AG04450 (cell line): ENCODE results near the gene SFT2D2. TPM values are rescaled to one million over a fixed set of nuclear protein-coding genes. Genes with fewer than 3 reads are reported as not detected.

ENCODE experiments used
- CTCF ChIA-PET: fragments of 300-600, 350-600 bp; formaldehyde crosslinking; extraction: SDS; loops from one replicate; lab custom pipeline; 2022; ENCODE audit warnings: antibody characterized with exemption, inconsistent platforms; lab: Charles Lee
- POLR2A ChIA-PET: fragments of 350-600 bp; formaldehyde crosslinking; extraction: SDS; loops from one replicate; lab custom pipeline; 2021; ENCODE audit warnings: antibody characterized with exemption, inconsistent platforms; lab: Yijun Ruan, JAX
- DNase-seq: peaks from one replicate; pipeline ENCODE4 v3.0.0-alpha.2; 2011; ENCODE audit warnings: low read depth, low spot score
- H3K27ac ChIP-seq: one replicate; pipeline ENCODE4 v1.5.1; 2012; ENCODE audit warnings: low read depth, low read length, control low read depth
- H3K27me3 ChIP-seq: one replicate; pipeline ENCODE4 v1.6.0; 2012; ENCODE audit warnings: low read length; ENCODE audit not compliant: control insufficient read depth, insufficient read depth
- H3K4me3 ChIP-seq: 2 replicates; pipeline ENCODE4 v1.5.1; 2011; ENCODE audit warnings: mild to moderate bottlenecking, low read depth, low read length, control low read depth
- H3K9me3 ChIP-seq: 2 replicates; pipeline ENCODE4 v1.5.1; 2012; ENCODE audit warnings: low read length; ENCODE audit not compliant: control insufficient read depth, insufficient read depth
- polyA minus RNA-seq: library from RNA; depleted of rRNA, polyadenylated mRNA; stranded (reverse); fragments of >200 nt; gene quantifications from 2 replicates; pipeline ENCODE4 v1.2.3, GENCODE V29; 2011; rRNA and poly(A)+ RNA removed
- polyA plus RNA-seq: library from polyadenylated mRNA; depleted of rRNA; stranded (reverse); fragments of >200 nt; gene quantifications from 2 replicates; pipeline ENCODE4 v1.2.3, GENCODE V29; 2011; rRNA removed
- TF ChIP-seq, protein P1 (sequence below): IDR thresholded peaks from 2 replicates; pipeline ENCODE4 v1.5.1; 2011; ENCODE audit warnings: low read depth, low read length, control low read depth, inconsistent platforms

SFT2D2 gene
- polyA plus RNA-seq (24.6 and 28.4 TPM in 2 replicates), polyA minus RNA-seq (75.2 and 81.4 TPM in 2 replicates)

DNA sequence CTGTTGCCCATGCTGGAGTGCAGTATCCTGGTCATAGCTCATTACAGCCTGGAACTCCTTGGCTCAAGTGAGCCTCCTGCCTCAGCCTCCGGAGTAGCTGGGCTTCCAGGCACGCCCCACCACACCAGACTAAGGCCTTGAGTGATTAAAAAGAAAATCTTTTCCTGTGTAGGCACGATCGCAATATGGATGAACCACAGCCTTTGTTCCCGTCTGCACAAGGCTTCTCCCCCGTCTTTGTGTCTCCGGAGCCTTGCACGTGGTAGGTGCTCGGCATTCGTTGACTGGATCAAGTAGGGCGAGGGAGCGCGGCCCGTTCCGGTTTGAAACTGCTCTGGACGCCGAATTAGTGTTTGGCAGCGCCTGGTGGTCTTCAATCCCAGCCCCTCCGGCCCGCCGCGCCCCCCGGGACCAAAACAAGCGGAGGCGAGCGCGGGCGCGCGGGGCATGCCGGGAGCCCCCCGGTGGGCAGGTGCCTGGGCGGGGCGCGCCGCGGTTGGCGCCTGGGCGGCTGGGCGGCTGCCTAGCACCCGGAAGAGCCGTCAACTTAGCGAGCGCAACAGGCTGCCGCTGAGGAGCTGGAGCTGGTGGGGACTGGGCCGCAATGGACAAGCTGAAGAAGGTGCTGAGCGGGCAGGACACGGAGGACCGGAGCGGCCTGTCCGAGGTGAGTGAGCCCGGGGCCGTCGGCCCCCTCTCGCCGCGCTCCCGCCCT lies at the start of gene SFT2D2:
Gene SFT2D2, plus strand, starts transcription at position 529 of the 715 bp plus-strand sequence. Its CDS starts 76 bp downstream, at position 605.
- TF ChIP-seq, protein P1, sequence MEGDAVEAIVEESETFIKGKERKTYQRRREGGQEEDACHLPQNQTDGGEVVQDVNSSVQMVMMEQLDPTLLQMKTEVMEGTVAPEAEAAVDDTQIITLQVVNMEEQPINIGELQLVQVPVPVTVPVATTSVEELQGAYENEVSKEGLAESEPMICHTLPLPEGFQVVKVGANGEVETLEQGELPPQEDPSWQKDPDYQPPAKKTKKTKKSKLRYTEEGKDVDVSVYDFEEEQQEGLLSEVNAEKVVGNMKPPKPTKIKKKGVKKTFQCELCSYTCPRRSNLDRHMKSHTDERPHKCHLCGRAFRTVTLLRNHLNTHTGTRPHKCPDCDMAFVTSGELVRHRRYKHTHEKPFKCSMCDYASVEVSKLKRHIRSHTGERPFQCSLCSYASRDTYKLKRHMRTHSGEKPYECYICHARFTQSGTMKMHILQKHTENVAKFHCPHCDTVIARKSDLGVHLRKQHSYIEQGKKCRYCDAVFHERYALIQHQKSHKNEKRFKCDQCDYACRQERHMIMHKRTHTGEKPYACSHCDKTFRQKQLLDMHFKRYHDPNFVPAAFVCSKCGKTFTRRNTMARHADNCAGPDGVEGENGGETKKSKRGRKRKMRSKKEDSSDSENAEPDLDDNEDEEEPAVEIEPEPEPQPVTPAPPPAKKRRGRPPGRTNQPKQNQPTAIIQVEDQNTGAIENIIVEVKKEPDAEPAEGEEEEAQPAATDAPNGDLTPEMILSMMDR: no peak
- peak within 1 kb of the TSS; percentile 33 for H3K27ac ChIP-seq
- DNase-seq: no peak
- peak within 1 kb of the TSS; percentile 81 for H3K4me3 ChIP-seq
- ChIA-PET POLR2A (interaction anchor here (0.7 kb wide), 1 partner anchor 88 kb away, joined by 8 read pairs; no protein-coding TSS in a partner anchor), CTCF (interaction anchor here (0.7 to 3.5 kb wide), 3 partner anchors 10 to 258 kb away, joined by 3 to 22 read pairs (median 11); no protein-coding TSS in a partner anchor)
- H3K27me3 ChIP-seq: peaks cover 3% of the 10 kb centered on the region
- peaks cover 3% of the 10 kb centered on the region for H3K9me3 ChIP-seq

DNA sequence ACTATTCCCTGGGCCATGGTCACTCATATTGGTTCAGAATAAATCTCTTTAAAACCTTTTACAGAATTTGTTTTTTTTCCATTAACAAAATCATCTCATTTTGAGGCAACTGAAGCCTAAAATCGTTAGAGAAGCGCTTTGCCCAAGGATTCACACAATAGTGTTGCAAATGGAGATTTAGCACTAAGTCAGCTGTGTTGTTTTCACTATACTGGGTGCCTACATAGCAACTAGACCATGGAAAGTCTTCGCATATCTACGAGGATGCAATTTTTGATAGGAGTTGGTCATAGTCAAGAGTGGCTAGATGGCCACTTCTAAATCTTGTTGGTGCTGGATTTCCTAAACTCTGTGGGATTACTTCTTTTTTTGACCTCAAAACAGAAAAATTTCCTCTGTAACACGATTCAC lies 47.6 kb upstream of the SFT2D2 start:
- H3K27ac ChIP-seq: peak overlapping the region; percentile 85
- POLR2A ChIA-PET: no interaction called here
- H3K9me3 ChIP-seq: no peaks in the 10 kb centered on the region; the same call in 1 of the 2 replicates
- CTCF ChIA-PET: interaction anchor here (0.5 to 0.9 kb wide), 3 partner anchors 33 to 1133 kb away, joined by 3 to 4 read pairs (median 3); no protein-coding TSS in a partner anchor
- H3K4me3 ChIP-seq: peak overlapping the region; percentile 39
- no peaks in the 10 kb centered on the region for H3K27me3 ChIP-seq
- no peak for DNase-seq
- TF ChIP-seq, protein P1: no peak

DNA sequence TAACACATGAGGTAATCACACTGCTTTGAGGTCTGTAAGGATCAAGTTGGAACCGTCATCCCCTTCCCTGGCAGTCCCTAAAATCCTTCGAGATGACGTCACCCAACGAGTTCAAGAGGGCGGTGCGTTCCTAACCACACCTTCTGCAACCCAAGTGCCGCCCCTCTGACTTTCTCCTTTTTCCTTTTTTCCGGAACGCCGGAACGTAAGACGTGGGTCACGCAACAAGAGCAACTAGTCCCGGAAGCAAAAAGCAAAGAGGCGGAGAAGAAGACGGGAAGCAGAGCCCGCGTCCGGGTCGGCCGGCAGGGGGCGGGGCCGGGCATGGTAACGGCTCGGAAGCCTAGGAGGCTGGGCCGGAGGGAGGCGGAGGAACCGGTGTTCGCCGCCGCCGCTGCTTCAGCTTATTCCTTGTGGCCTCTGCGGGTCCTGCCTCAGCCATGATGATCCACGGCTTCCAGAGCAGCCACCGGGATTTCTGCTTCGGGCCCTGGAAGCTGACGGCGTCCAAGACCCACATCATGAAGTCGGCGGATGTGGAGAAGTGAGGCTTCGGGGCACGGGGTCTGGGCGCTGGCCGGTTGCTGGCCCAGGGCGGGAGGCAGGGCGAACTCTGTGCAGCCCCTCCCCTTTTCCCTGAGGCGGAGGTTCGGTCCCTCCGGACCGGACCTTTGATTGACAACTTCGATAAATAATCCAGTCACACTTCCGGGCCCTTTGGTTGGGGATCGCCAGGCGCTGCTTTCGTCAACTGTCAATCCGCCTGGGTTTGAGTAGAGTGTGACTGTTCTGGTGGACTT lies 47.0 kb upstream of the SFT2D2 start, which contains the start of gene TIPRL:
Gene TIPRL, plus strand, starts transcription at position 325 of the 800 bp plus-strand sequence. Its CDS starts 116 bp downstream, at position 441.
- H3K4me3 ChIP-seq: peak within 1 kb of the TSS; percentile 93
- H3K27me3 ChIP-seq: no peaks in the 10 kb centered on the region
- POLR2A ChIA-PET: no interaction called here
- TF ChIP-seq, protein P1: peak; percentile 64
- DNase-seq: peak; percentile 98
- CTCF ChIA-PET: interaction anchor here (1.1 to 1.2 kb wide), 2 partner anchors 93 to 98 kb away, joined by 3 read pairs; no protein-coding TSS in a partner anchor
- H3K9me3 ChIP-seq: no peaks in the 10 kb centered on the region; the same call in 1 of the 2 replicates
- peak within 1 kb of the TSS; percentile 87 for H3K27ac ChIP-seq

DNA sequence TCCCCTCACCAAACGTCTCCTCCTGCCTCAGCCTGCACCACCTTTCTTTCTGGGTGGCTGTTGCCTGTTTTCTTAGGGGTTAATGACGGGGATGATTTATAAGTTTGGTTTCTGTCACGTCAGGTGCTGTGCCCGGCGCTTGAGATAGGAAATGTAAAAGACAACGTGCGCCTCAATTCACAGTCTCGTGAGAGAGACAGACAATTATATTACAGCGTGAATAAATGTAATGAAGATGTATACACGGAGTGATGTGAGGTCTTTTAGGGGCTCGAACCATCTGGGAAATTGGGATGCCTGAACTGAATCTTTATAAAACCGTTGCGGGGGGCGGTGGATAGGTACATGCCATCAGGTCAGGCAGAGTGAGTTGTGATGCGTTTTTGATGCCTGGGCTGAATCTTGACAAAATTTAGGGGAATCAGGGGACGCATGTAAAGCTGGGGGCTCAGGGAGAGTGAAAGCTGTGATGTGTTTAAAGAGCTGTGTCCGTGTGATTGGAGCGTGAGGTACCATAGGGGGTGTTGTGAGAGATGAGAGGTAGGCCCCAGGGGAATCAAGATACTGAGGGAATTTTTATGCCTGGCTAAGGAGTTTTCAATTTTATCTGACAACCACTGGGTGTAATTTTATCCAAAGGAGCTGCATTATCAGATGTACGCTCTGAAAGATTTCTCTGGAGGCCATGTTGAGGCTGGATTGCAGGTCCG lies 46.2 kb upstream of the SFT2D2 start:
- H3K27ac ChIP-seq: peak overlapping the region; percentile 87
- no peaks in the 10 kb centered on the region for H3K27me3 ChIP-seq
- TF ChIP-seq, protein P1: no peak
- ChIA-PET POLR2A (no interaction called here), CTCF (interaction anchor here (0.8 to 1.2 kb wide), 8 partner anchors 11 to 163 kb away, joined by 3 to 8 read pairs (median 3); no protein-coding TSS in a partner anchor)
- H3K9me3 ChIP-seq: no peaks in the 10 kb centered on the region; the same call in 1 of the 2 replicates
- peak overlapping the region; percentile 93 for H3K4me3 ChIP-seq
- no peak for DNase-seq
